Gastrocnemius medialis (tissue), 4 donors: ENCODE measurements around the gene MACROD1.

ENCODE experiments used
- CTCF ChIP-seq, 5 experiments: fragments of 450-650 bp in 3 of 5; fragments of 200-600 bp in 2 of 5; sonication (generic) in 2 of 5; IDR thresholded peaks in 4 of 5; conservative IDR thresholded peaks in 1 of 5; 1 replicate in 4 of 5; 2 replicates in 1 of 5; pipeline ENCODE4 v1.5.1; 2016 to 2019; ENCODE audit warnings: antibody characterized with exemption in 5 of 5, mild to moderate bottlenecking in 3 of 5, moderate library complexity in 3 of 5
- POLR2A ChIP-seq, 2 donors: fragments of 450-650 bp; IDR thresholded peaks; one replicate each; pipeline ENCODE4 v1.6.1; 2017; ENCODE audit warnings: antibody characterized with exemption in 2 of 2, mild to moderate bottlenecking in 2 of 2, moderate library complexity in 2 of 2

GRCh38 chr11:64056213-64056785, 109.6 kb downstream of the MACROD1 start:
- no peak for TF ChIP-seq CTCF (IDR thresholded peaks at IDR 0.05 in 4 of 5, conservative IDR thresholded peaks at IDR 0.05 in 1 of 5)
- TF ChIP-seq POLR2A (IDR thresholded peaks at IDR 0.05): no peak
